HG03565 (cell line): ENCODE results near the gene CTDSPL.
A peak's percentile ranks its signal among the peaks of the same experiment; 100 is the strongest.
"Not testable (repeated sequence)": the region's sequence is repeated elsewhere in the genome, so short reads cannot be mapped to it uniquely, and the experiment has no call there.

ENCODE experiments used
- ATAC-seq: cut with Tn5 transposase; IDR thresholded peaks from one replicate; pipeline ENCODE4 v1.9.1; 2021; ENCODE audit warnings: mild to moderate bottlenecking, moderate library complexity; ENCODE audit not compliant: unreplicated experiment

The CTDSPL gene

DNA sequence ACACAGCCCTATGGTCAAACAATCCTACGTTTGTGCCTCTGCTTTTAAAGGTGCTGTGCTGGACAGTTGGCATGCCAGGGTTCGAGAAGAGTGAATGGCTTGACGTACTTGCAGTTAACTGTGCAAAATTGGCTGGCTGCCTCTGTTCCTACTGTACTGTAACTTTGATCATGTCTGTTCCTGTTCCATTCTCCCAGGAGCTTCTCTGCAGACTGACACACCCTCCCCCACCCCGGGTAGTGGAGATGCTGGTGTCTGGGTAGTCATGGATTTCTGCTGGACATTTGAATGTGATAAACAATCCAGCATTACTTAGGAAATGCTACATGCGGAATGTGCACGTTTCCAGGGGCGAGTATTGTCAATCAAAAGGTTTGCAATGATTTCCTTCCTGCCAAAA lies 122.4 kb downstream of the CTDSPL start:
- no peak for ATAC-seq

DNA sequence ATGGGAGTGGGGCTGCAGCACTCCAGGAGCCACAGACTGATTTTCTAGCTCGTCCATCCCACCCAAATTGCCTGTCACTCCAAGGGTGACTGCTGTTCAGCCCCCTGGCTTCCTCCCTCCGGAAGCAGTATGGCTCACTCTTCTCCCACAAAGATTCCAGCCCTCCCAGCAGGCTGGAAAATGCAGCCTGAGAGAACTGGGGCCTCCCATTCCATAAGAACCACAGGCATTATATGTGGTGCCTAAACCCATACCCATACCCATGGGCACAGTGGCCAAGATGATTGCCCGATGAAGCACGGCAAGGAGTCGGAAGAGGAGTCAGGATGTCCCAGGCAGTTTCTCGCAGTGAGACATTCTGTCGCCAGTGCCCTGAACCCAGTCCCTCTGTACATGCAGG lies 122.9 kb downstream of the CTDSPL start:
- ATAC-seq, result no peak

DNA sequence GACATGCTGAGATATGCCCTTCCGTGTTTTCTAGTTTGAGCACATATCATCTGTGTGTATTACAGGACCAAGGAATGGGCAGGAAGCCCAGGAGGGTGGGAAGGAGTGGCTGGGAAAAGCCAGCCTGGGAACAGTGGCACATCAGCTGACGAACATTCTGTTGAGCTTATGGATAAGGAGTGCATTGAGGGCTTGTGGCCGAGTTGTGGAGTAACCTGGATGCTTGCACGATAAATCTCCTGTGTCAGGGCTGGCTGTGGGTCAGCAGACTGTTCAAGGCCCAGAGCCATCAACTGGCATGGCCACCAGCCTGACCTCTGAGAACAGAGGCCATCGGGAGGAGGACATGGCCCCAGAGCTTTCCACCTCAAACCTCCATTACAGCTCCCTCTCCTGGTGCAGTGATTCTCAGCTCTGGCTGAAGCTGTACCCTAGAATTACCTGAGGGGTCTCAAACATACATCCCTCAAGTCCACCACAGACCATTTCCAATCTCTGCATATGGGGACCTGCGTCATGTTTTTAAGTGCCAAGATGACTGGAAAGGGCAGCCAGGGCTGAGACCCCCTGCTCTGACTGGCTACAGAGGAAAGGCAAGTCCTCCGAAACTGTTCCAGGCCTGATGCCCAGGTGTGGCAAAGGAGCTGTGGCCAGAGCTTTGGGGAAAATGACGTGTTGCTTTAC lies 124.1 kb downstream of the CTDSPL start:
- ATAC-seq, result no peak

DNA sequence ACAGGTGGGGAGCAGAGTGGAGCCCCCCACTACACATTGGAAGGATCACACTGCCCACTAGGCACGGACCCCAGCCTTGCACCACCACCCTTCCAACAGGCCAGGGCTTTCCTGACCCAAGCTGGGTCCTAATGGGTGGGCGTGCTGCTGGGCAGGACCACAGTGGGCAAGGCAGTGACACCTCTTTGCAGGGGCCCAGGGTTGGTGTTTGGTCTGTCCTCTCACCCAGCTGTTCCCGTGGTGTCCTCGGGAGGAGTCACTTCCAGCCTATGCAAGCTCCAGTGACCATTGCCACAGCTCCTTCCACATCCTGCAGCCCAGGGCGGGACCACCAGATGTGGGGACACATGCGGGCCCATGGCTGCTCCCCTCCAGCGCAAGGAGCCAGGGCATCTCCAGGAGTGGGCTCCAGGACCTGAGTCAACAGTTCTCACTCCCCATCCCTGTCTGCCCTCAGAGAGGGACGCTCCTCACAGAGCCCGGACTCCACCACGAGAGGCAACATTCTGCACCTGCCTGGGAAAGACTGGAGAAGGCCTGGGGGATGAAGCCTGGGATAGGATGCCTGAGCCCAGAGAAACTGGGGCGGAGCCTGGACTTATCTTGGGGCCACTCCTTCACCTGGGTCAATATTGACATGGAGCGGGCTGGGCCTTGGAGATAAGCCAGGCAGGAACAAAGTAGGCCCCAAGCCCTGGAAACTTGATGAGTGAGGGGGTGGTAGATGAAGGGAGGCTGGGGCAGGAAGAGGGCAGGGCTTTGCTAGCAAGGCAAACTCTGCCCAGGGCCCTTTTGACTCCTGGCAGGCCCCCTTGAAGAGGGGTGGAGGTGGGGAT lies 125.0 kb downstream of the CTDSPL start:
- no peak for ATAC-seq

DNA sequence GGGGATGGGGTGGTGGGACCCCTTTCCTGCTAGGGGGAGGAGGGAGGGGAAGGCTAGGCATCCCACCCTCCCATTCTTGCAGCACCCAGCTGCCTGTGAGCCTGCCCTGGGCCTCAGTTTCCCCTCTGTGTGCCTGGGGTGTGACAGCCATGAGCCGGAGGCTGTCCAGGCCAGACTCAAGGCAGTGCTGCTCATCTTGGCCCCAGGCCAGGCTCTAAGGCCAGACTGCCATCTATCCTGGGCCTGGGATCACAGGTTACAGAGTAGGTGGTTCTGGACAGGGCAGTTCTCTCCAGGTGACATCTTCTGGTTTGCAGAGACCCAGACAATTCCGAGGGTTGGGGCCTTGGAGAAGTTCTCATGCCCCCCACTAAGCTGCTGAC lies 125.6 kb downstream of the CTDSPL start:
- ATAC-seq, result no peak

DNA sequence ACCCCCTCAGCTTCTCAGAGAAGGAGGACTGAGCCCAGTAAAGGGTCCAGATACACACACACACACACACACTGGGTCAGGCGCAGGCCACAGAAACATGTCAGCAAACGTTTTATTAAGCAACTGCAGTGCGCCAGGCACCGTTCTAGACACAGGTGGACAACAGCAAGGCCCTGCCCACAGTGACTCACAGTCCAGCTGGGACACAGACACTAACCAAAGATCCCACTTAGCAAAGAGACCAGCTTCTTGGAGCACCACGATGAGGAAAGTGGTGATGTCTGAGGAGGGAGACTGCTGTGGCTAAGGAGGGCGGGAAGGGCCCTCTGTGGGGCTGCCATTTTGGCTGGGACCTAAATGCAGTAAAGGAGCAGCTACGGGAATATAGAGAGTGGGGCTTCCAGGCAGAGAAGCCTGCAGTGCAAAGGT lies 126.1 kb downstream of the CTDSPL start:
- ATAC-seq, result no peak

DNA sequence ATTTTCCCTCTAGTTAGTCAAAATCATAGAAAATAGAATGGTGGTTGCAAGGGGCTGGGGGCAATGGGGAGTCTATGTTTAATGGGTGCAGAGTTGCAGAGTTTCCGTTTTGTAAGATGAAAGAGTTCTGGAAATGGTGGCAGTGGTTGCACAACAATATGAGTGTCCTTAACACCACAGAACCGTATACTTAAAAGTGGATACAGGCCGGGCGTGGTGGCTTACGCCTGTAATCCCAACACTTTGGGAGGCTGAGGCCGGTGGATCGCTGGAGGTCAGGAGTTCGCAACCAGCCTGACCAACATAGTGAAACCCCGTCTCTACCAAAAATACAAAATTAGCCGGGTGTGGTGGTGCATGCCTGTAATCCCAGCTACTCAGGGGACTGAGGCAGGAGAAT lies 126.7 kb downstream of the CTDSPL start:
- not testable (repeated sequence) for ATAC-seq

DNA sequence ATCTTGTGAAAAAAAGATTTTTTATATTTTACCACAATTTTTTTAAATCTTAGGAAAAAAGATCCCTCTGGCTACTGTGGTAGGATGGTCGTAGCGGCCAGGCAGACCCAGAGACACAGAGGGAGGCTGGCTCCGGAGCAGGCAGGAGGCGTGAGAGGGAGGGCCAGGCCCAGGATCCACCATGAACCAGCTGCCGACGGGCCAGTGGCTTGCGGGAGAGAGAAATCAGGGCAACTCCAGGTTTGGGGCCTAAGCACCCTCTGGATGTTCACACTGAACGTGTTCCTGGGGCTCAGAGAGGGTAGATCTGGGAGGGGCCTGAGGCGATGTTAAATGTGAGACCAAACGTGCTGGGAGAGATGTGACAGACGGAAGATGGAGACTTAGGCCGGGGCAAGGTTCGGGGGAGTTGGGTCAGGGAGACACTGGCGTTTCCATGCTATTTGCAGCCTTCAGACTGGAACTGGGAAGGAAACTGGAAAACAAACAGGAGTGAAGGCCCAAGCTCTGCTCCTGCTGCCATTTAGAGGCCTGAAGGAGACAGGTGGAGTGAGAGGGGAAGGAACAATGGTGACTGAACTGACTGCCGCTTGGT lies 127.3 kb downstream of the CTDSPL start:
- no peak for ATAC-seq

DNA sequence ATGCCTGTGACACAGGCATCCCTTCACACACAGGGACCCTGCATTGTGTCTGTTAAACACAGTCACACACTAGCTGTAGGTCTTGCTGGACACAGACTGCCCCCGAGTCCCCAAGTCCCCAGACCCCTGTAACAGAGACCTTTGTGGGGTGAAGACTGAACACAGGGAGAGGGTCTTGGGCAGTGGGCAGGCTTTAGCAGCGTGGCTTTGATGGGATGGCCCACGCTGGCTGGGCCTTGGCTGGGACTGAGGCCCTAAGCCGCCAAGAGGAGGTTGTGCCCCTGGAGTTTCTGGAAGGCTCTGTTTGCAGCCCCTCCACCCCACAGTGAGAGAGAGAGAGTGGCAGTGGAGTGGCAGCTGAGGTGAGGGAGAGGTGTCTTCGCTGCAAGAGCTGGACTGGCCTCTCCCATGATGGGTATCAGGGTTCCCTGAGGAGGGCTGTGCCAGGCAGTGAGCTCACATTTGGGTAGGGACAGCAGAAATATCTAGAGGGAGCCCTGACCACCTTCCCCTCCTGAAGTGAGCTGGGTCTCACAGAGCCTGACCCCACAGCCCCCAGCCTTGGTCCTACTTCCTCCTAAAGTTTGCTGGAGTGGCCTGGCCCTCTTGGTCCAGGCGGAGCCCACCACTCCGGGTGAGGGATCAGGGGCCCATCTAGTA lies 128.3 kb downstream of the CTDSPL start:
- no peak for ATAC-seq

DNA sequence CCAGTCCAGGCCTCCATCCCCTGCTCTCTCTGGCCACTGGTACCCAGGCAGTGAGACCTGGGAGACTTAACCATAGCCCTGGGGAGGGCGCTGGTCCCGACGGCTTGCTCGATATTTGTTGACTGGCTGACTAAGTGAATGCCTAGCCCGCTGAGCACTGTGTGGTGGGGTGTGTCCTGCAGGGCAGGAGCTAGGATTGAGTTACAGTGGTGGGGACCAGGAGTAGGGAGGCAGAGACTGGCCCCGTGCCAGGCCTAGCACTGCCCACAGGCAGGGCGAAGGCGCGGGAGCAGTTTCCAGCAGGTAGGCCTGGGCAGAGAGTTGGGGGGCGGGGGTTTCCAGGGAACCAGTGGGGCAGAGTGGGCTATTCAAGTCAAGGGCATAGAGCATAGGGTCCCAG lies 128.8 kb downstream of the CTDSPL start, which contains the start of gene VILL:
Gene VILL (plus strand): TSS at position 260 of the 400 bp plus-strand sequence. CDS start 2,887 bp downstream, outside the sequence.
- ATAC-seq, result no peak

DNA sequence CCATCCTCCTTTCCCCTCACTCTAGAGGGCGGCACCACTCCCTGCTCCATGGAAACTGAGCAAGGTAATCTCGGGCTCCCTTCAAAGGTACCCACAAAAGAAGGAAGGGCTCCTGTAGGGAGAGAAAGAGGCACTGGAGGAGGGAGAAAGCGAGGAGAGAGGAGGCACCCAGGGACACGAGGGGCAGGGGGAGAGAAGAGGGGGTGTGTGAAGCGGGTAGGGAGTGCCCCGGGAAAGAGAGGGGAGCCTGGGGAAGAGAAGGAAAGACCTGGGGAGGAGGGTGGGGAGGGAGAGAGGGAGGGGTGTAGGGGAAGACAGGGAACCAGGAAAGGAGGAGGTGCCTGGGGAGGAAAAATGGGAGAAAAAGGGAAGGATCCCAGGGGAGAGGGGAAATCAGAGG lies 129.4 kb downstream of the CTDSPL start:
- no peak for ATAC-seq

DNA sequence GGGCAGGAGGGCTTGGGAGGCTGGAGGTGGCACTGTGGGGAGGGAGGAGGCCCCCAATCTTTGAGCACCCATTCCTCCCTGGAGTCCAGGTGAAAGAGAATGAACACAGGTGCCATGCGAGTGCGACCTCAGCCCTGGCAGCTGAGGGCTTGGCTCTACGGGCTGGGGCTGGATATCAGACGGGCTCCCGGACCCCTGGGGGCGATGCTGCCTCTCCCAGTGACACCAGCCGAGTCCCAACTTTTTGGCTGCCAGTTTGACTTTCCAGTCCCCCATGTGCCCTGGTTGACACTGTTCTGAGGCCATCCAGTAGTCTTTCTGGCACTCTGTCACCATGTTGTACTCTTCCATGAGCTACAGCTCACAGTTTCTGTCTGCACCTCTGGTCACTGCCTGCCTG lies 130.1 kb downstream of the CTDSPL start:
- no peak for ATAC-seq

DNA sequence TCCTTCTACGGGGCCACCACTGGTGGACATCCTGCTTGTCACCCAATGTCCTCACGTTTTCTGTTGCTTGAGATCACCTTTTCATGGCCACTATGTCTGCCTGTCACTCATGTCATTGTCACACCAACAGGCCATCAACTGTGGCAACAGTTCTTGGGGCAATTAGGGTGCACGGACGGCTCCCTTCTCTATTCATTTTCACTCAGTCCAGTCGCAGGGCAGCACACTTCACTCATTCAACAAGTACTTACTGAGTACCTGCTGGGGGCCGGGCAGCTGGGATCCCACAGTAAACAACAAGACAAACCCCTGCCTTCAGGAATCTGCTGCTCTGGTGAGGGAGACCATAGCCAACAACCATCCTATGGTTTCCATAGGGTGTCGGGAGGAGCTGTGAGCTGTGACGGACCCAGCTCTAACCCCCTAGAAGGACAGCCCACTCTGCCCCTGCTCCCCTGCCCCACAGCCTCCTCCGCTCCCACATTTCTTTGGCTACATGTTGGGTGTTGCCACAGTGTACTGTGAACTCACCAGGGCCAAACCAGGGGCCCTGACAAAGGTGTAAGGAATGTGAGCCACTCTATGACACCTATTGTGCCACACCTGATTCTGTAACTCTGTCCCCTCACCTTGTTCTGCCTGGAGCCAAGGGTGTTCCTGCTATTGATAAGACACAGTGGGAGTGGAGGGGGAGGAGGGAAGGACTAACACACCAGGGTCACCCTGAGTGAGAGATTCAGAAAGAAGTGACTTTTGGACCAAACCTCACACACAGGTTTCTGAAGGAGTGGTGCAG lies 130.8 kb downstream of the CTDSPL start:
- no peak for ATAC-seq

DNA sequence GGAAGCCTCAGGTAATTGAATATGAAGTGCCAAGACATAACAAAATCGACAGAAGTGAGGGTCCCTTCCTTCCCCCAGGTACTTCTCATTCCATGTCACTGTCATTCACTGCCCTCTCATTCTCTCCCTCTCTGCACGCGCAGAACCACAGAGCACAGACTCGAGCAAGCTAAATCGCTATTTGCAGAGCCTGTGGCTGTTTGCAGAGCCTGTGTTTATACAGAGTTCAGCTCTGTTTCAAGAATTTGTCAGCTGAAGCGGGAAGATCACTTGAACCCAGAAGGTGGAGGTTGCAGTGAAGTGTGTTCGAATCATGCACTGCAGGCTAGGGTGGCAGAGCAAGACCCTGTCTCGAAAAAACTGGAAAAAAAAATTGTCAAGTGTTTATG lies 131.4 kb downstream of the CTDSPL start:
- no peak for ATAC-seq

DNA sequence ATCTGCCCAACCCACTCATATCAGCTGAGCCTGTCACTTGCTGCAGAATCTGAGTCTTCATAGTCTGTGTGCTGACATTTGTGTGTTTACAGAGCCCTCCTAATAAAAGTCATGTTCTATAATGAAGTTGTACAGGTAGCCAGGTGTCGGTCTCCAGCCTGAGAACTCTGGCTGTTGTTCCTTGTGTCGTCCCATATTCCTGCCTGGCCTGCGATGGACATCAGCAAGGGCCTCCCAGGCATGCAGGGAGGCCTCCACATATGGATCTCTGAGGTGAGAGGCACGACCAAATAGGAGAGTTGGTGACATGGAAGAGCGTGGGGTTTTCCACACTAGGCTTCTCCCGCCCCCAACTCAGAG lies 131.8 kb downstream of the CTDSPL start:
- no peak for ATAC-seq

DNA sequence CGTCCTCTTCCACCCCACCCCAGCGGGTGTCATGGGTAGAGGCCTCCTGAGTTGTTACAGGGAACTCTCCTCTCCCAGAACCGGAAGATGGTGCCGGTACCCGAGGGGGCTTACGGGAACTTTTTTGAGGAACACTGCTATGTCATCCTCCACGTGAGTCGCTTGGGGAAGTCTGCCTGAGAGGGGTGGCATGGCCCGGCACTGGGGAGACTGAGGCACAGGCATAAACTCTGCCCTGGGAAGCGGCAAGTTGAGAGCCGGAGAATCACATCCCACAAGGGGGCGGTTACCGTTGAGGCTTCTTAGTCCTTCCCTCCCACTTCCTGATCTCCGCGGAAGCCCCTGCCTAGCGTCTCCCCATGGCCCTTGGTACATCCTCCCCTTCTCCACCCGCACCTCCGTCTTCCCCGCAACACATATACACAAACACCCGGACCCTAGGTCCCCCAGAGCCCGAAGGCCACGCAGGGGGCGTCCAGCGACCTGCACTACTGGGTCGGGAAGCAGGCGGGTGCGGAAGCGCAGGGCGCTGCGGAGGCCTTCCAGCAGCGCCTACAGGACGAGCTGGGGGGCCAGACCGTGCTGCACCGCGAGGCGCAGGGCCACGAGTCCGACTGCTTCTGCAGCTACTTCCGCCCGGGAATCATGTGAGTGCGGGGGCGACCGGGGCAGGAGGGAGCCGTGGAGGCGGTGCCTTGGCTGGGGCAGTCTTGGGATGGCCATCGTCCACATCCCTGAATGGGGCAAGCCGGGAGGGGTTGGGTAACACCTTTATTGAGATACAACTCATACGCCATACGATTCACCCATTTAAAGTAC lies 132.3 kb downstream of the CTDSPL start:
- peak; percentile 37 for ATAC-seq

DNA sequence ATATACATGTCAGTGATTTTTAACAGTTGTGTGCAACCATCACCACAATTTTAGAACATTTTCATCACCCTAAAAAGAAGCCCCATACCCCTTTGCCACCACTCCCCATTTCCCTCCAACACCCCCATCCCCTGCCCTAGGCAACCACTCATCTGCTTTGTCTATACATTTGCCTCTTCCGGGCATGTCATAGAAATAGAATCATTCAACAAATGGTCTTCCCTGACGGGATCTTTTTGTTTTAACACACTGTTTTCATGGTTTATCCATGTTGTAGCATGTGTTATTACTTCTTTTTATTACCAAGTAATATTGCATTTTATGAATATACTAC lies 132.9 kb downstream of the CTDSPL start:
- no peak for ATAC-seq

DNA sequence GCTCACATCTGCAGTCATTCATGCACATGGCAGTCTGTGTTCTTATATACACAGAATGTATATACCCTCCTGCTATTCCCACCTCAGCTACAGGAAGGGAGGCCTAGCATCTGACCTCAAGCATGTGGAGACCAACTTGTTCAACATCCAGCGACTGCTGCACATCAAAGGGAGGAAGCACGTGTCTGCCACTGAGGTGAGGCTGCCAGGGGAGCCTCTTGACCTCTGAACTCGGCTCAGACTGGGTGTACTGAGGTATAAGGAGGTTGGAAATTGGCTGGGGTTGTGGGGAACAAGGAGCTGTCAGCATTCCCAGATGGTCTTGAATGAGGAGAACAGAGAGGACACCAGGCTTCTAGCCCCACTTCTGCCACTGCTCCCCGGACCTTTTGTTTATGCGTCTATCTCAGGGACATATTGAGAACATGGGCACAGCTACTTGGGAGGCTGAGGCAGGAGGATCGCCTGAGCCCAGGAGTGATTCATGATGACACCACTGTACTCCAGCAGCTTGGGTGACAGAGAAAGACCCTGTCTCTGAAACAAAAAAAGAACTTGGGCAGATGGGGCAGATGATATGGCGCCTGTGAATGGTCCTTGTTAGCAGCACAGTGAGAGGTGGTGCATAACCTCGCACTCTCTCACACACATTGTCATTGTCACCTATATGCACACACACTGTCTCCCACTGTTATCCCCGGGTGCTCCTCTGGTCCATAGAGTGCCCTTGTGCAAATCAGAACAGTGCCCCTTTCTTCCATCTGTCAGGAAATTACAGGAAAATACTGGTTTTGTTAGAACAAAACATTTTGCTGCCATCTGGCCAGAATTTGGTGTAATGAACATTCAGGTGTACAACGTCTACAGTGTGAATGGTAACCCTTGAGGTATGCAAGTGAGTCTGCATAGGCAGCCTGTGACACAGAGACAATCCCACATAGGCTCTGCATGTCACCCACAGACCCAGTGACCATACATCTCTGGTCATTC lies 134.3 kb downstream of the CTDSPL start:
- ATAC-seq, result no peak

DNA sequence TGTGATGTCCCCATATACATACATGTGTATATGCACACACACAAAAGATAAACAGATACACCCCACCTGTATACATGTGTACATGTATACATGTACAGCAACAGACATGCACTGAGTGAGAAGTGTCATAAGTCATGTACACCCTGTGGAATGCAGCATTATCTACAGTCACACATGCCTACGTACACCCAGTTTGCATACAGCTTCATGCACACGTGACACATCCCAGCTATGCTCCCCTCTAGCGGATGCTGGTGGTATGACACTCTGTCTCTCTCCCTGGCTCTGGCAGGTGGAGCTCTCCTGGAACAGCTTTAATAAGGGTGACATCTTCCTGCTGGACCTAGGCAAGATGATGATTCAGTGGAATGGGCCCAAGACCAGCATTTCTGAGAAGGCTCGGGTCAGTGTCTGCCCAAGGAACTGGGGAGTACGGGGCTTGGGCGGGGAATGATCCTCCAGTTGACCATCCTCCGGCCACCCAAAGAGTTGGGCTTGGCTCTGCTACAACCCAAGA lies 135.2 kb downstream of the CTDSPL start:
- peak; percentile 59 for ATAC-seq
